ENCODE measurements around the gene PLCD4. TPM values are rescaled to one million over a fixed set of nuclear protein-coding genes. Genes with fewer than 3 reads are reported as not detected.
A peak's percentile ranks its signal among the peaks of the same experiment; 100 is the strongest.

PLCD4 gene
- total RNA-seq, 1 donor from 2014 or later = 0.26 TPM

- peaks cover 36% of the 10 kb centered on the region for H3K4me1 Mint-ChIP-seq
- H3K4me3 Mint-ChIP-seq = no peak overlapping the region
- peaks cover 42% of the 10 kb centered on the region for H3K36me3 Mint-ChIP-seq (ENCODE audit: low read depth)
- H3K9me3 Mint-ChIP-seq = no peaks in the 10 kb centered on the region
- no peaks in the 10 kb centered on the region for H3K27me3 Mint-ChIP-seq
- H3K27ac Mint-ChIP-seq = no peak overlapping the region
- intact Hi-C loops (cut with micrococcal nuclease) = no loop called here
- DNase-seq = no peak
Observed at GRCh38 chr2:218578272-218578877, 29.3 kb upstream of the PLCD4 start.

GRCh38 chr2:218582076-218582475 lies 25.6 kb upstream of the PLCD4 start:
- H3K4me3 Mint-ChIP-seq = no peak overlapping the region
- peaks cover 48% of the 10 kb centered on the region for H3K36me3 Mint-ChIP-seq (ENCODE audit: low read depth)
- intact Hi-C loops (cut with micrococcal nuclease) = loop anchor here (1.0 kb wide), 1 partner anchor 14 kb away; the partner anchor contains the start of genes CNOT9 and USP37
- H3K27ac Mint-ChIP-seq = peak overlapping the region; percentile 82
- no peak for DNase-seq
- H3K9me3 Mint-ChIP-seq = no peaks in the 10 kb centered on the region
- peaks cover 37% of the 10 kb centered on the region for H3K4me1 Mint-ChIP-seq
- H3K27me3 Mint-ChIP-seq = no peaks in the 10 kb centered on the region

GRCh38 chr2:218583983-218584850 lies 23.5 kb upstream of the PLCD4 start:
- intact Hi-C loops (cut with micrococcal nuclease) = no loop called here
- no peak overlapping the region for H3K27ac Mint-ChIP-seq
- H3K4me1 Mint-ChIP-seq = peaks cover 26% of the 10 kb centered on the region
- peaks cover 56% of the 10 kb centered on the region for H3K36me3 Mint-ChIP-seq (ENCODE audit: low read depth)
- DNase-seq = no peak
- no peaks in the 10 kb centered on the region for H3K27me3 Mint-ChIP-seq
- no peaks in the 10 kb centered on the region for H3K9me3 Mint-ChIP-seq
- H3K4me3 Mint-ChIP-seq = no peak overlapping the region

GRCh38 chr2:218585541-218585940 lies 22.2 kb upstream of the PLCD4 start:
- Mint-ChIP-seq H3K27me3 (no peaks in the 10 kb centered on the region), H3K27ac (no peak overlapping the region), H3K4me1 (peaks cover 22% of the 10 kb centered on the region), H3K9me3 (no peaks in the 10 kb centered on the region), H3K4me3 (no peak overlapping the region), H3K36me3 (ENCODE audit: low read depth) (peaks cover 62% of the 10 kb centered on the region)
- no peak for DNase-seq
- intact Hi-C loops (cut with micrococcal nuclease) = no loop called here

GRCh38 chr2:218605432-218605831 lies 2.3 kb upstream of the PLCD4 start:
- Mint-ChIP-seq H3K4me1 (no peaks in the 10 kb centered on the region), H3K27me3 (peaks cover 11% of the 10 kb centered on the region), H3K27ac (no peak overlapping the region), H3K4me3 (no peak overlapping the region), H3K36me3 (ENCODE audit: low read depth) (no peaks in the 10 kb centered on the region), H3K9me3 (no peaks in the 10 kb centered on the region)
- no peak for DNase-seq
- intact Hi-C loops (cut with micrococcal nuclease) = no loop called here

- H3K9me3 Mint-ChIP-seq = no peaks in the 10 kb centered on the region
- H3K27me3 Mint-ChIP-seq = peaks cover 3% of the 10 kb centered on the region
- H3K27ac Mint-ChIP-seq = no peak overlapping the region
- no peak overlapping the region for H3K4me3 Mint-ChIP-seq
- intact Hi-C loops (cut with micrococcal nuclease) = no loop called here
- H3K4me1 Mint-ChIP-seq = no peaks in the 10 kb centered on the region
- no peak for DNase-seq
- no peaks in the 10 kb centered on the region for H3K36me3 Mint-ChIP-seq (ENCODE audit: low read depth)
Observed at GRCh38 chr2:218615868-218616315, 8.2 kb downstream of the PLCD4 start.

- no peak overlapping the region for H3K4me3 Mint-ChIP-seq
- H3K27ac Mint-ChIP-seq = no peak overlapping the region
- no peak for DNase-seq
- no peaks in the 10 kb centered on the region for H3K27me3 Mint-ChIP-seq
- no peaks in the 10 kb centered on the region for H3K36me3 Mint-ChIP-seq (ENCODE audit: low read depth)
- intact Hi-C loops (cut with micrococcal nuclease) = no loop called here
- H3K9me3 Mint-ChIP-seq = no peaks in the 10 kb centered on the region
- peaks cover 2% of the 10 kb centered on the region for H3K4me1 Mint-ChIP-seq
Observed at GRCh38 chr2:218618102-218618860, 10.6 kb downstream of the PLCD4 start.

- DNase-seq = no peak
- no peaks in the 10 kb centered on the region for H3K9me3 Mint-ChIP-seq
- peaks cover 2% of the 10 kb centered on the region for H3K4me1 Mint-ChIP-seq
- H3K27ac Mint-ChIP-seq = no peak overlapping the region
- no peak overlapping the region for H3K4me3 Mint-ChIP-seq
- no peaks in the 10 kb centered on the region for H3K36me3 Mint-ChIP-seq (ENCODE audit: low read depth)
- intact Hi-C loops (cut with micrococcal nuclease) = no loop called here
- no peaks in the 10 kb centered on the region for H3K27me3 Mint-ChIP-seq
Observed at GRCh38 chr2:218621007-218621406, 13.3 kb downstream of the PLCD4 start.

- peaks cover 2% of the 10 kb centered on the region for H3K4me1 Mint-ChIP-seq
- no peak overlapping the region for H3K4me3 Mint-ChIP-seq
- intact Hi-C loops (cut with micrococcal nuclease) = no loop called here
- no peaks in the 10 kb centered on the region for H3K9me3 Mint-ChIP-seq
- no peak overlapping the region for H3K27ac Mint-ChIP-seq
- DNase-seq = no peak
- no peaks in the 10 kb centered on the region for H3K27me3 Mint-ChIP-seq
- H3K36me3 Mint-ChIP-seq (ENCODE audit: low read depth) = no peaks in the 10 kb centered on the region
Observed at GRCh38 chr2:218622606-218623365, 15.1 kb downstream of the PLCD4 start.

GRCh38 chr2:218623366-218623705 lies 15.6 kb downstream of the PLCD4 start:
- H3K9me3 Mint-ChIP-seq = no peaks in the 10 kb centered on the region
- H3K27me3 Mint-ChIP-seq = no peaks in the 10 kb centered on the region
- no peaks in the 10 kb centered on the region for H3K36me3 Mint-ChIP-seq (ENCODE audit: low read depth)
- intact Hi-C loops (cut with micrococcal nuclease) = no loop called here
- H3K4me1 Mint-ChIP-seq = peaks cover 5% of the 10 kb centered on the region
- no peak overlapping the region for H3K4me3 Mint-ChIP-seq
- DNase-seq = no peak
- H3K27ac Mint-ChIP-seq = no peak overlapping the region

- Mint-ChIP-seq H3K9me3 (no peaks in the 10 kb centered on the region), H3K27ac (no peak overlapping the region), H3K36me3 (ENCODE audit: low read depth) (no peaks in the 10 kb centered on the region), H3K27me3 (no peaks in the 10 kb centered on the region), H3K4me3 (no peak overlapping the region), H3K4me1 (peaks cover 5% of the 10 kb centered on the region)
- no peak for DNase-seq
- intact Hi-C loops (cut with micrococcal nuclease) = no loop called here
Observed at GRCh38 chr2:218626369-218626768, 18.7 kb downstream of the PLCD4 start.

- DNase-seq = no peak
- no peaks in the 10 kb centered on the region for H3K36me3 Mint-ChIP-seq (ENCODE audit: low read depth)
- no peaks in the 10 kb centered on the region for H3K9me3 Mint-ChIP-seq
- intact Hi-C loops (cut with micrococcal nuclease) = no loop called here
- peaks cover 5% of the 10 kb centered on the region for H3K4me1 Mint-ChIP-seq
- H3K27ac Mint-ChIP-seq = no peak overlapping the region
- H3K27me3 Mint-ChIP-seq = no peaks in the 10 kb centered on the region
- no peak overlapping the region for H3K4me3 Mint-ChIP-seq
Observed at GRCh38 chr2:218627939-218628338, 20.2 kb downstream of the PLCD4 start.

- intact Hi-C loops (cut with micrococcal nuclease) = no loop called here
- H3K4me1 Mint-ChIP-seq = peaks cover 3% of the 10 kb centered on the region
- no peak overlapping the region for H3K27ac Mint-ChIP-seq
- H3K4me3 Mint-ChIP-seq = no peak overlapping the region
- H3K9me3 Mint-ChIP-seq = no peaks in the 10 kb centered on the region
- DNase-seq = no peak
- H3K36me3 Mint-ChIP-seq (ENCODE audit: low read depth) = peaks cover 23% of the 10 kb centered on the region
- no peaks in the 10 kb centered on the region for H3K27me3 Mint-ChIP-seq
Observed at GRCh38 chr2:218631837-218632236, 24.1 kb downstream of the PLCD4 start.
